HG03439 (cell line): ENCODE results near the gene NOX5.

Experiments used
- ATAC-seq: cut with Tn5 transposase; IDR thresholded peaks from one replicate; pipeline ENCODE4 v1.9.1; 2021; ENCODE audit warnings: mild to moderate bottlenecking, moderate library complexity; ENCODE audit not compliant: unreplicated experiment

Gene NOX5

GRCh38 chr15:69080295-69081248 is 66.1 kb downstream of the NOX5 start:
- ATAC-seq, result no peak

GRCh38 chr15:69081310-69082004 is 67.0 kb downstream of the NOX5 start:
- ATAC-seq, result no peak

- ATAC-seq, result no peak
These were observed 67.6 kb downstream of the NOX5 start for GRCh38 chr15:69082021-69082502.

- no peak for ATAC-seq
These were observed 68.1 kb downstream of the NOX5 start for GRCh38 chr15:69082554-69082953.

GRCh38 chr15:69084404-69085030 is 70.0 kb downstream of the NOX5 start:
- no peak for ATAC-seq

- ATAC-seq, result no peak
These were observed 71.0 kb downstream of the NOX5 start for GRCh38 chr15:69085325-69086081.

- no peak for ATAC-seq
These were observed 72.1 kb downstream of the NOX5 start for GRCh38 chr15:69086427-69087204.

GRCh38 chr15:69087366-69087976 is 73.0 kb downstream of the NOX5 start:
- ATAC-seq, result no peak

GRCh38 chr15:69088300-69088965 is 73.9 kb downstream of the NOX5 start:
- no peak for ATAC-seq

- no peak for ATAC-seq
These were observed 74.8 kb downstream of the NOX5 start for GRCh38 chr15:69089258-69089657.

GRCh38 chr15:69090197-69090948 is 75.9 kb downstream of the NOX5 start:
- ATAC-seq, result no peak

- ATAC-seq, result no peak
These were observed 77.2 kb downstream of the NOX5 start for GRCh38 chr15:69091654-69092053.

- no peak for ATAC-seq
These were observed 77.7 kb downstream of the NOX5 start for GRCh38 chr15:69092159-69092558.

- ATAC-seq, result no peak
These were observed 78.6 kb downstream of the NOX5 start for GRCh38 chr15:69093127-69093526.

- ATAC-seq, result no peak
These were observed 79.1 kb downstream of the NOX5 start for GRCh38 chr15:69093614-69094013.

GRCh38 chr15:69094124-69094921 is 79.8 kb downstream of the NOX5 start:
- ATAC-seq, result no peak

GRCh38 chr15:69095274-69095673 is 80.8 kb downstream of the NOX5 start:
- ATAC-seq, result no peak
